ENCODE measurements around the gene SPOCD1. TPM values are rescaled to one million over a fixed set of nuclear protein-coding genes. Genes with fewer than 3 reads are reported as not detected.

Gene SPOCD1
- total RNA-seq, 1 experiment from 2014 or later = 0.54 TPM

DNA sequence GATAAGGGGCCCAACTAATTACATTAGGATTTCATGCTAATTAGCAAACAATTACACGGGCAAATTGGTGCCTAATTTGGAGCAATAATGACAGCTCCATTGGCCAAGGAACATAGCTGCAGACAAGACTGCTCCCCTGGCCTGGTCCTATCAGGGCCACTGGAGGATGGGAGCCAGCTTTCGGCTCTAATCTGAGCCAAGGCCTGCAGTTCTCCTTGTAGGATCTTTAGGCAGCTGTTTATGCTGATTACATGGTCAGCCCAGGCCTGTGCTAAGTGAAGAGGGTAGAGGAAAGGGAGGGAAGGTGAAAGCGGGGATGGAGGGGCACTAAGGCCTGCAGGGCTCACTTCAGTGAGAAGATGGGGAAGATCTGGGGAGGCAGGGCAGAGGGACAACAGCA is 39.3 kb downstream of the SPOCD1 start:
- H3K27me3 ChIP-seq (ENCODE audit: control insufficient read depth, insufficient read depth, low read length) = peaks cover 2% of the 10 kb centered on the region; the same call in 1 of the 2 replicates
- in situ Hi-C loops (cut with HindIII; ENCODE audit: low pct_unique_long_range_greater_than_20kb, low sequenced_read_pairs) = no loop called here

DNA sequence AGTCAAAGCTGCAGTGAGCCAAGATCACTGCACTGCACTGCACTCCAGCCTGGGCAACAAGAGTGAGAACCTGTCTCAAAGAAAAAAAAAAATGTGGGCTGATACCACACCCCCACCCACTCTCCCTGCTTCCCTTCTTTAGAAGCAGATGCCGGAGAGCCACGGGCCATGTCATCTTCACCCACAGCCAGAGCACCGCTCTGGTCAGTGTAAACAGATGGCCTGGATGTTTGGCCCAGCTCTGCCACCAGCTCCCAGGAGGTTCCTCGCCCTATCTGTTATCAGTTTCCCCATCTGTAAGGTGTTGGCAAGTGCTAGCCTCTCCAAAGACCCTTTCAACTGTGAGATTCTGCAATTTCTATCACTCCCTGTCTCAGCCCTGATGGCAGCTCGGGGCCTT is 39.8 kb downstream of the SPOCD1 start:
- Histone ChIP-seq H3K4me1 (ENCODE audit: control insufficient read depth, insufficient read depth, low read length) (peaks cover 3% of the 10 kb centered on the region; the same call in 1 of the 2 replicates), H3K9me3 (ENCODE audit: control insufficient read depth, insufficient read depth, low read depth, low read length) (no peaks in the 10 kb centered on the region), H3K27me3 (ENCODE audit: control insufficient read depth, insufficient read depth, low read length) (peaks cover 2% of the 10 kb centered on the region; the same call in 1 of the 2 replicates), H3K4me3 (ENCODE audit: low read depth in 2 of 2, low read length in 2 of 2) (no peak overlapping the region), H3K27ac (ENCODE audit: low read length) (no peak overlapping the region), H3K36me3 (ENCODE audit: control insufficient read depth, insufficient read depth, low read length) (no peaks in the 10 kb centered on the region)
- intact Hi-C loops (cut with micrococcal nuclease; ENCODE audit: unreplicated experiment) (no loop called here), in situ Hi-C loops (cut with HindIII; ENCODE audit: low pct_unique_long_range_greater_than_20kb, low sequenced_read_pairs) (no loop called here)
- ChIA-PET CTCF (no interaction called here), POLR2A (no interaction called here)
- no peak for ATAC-seq
- TF ChIP-seq, protein P1, sequence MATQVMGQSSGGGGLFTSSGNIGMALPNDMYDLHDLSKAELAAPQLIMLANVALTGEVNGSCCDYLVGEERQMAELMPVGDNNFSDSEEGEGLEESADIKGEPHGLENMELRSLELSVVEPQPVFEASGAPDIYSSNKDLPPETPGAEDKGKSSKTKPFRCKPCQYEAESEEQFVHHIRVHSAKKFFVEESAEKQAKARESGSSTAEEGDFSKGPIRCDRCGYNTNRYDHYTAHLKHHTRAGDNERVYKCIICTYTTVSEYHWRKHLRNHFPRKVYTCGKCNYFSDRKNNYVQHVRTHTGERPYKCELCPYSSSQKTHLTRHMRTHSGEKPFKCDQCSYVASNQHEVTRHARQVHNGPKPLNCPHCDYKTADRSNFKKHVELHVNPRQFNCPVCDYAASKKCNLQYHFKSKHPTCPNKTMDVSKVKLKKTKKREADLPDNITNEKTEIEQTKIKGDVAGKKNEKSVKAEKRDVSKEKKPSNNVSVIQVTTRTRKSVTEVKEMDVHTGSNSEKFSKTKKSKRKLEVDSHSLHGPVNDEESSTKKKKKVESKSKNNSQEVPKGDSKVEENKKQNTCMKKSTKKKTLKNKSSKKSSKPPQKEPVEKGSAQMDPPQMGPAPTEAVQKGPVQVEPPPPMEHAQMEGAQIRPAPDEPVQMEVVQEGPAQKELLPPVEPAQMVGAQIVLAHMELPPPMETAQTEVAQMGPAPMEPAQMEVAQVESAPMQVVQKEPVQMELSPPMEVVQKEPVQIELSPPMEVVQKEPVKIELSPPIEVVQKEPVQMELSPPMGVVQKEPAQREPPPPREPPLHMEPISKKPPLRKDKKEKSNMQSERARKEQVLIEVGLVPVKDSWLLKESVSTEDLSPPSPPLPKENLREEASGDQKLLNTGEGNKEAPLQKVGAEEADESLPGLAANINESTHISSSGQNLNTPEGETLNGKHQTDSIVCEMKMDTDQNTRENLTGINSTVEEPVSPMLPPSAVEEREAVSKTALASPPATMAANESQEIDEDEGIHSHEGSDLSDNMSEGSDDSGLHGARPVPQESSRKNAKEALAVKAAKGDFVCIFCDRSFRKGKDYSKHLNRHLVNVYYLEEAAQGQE (IDR thresholded peaks at IDR 0.05; ENCODE audit: insufficient read depth in 1 of 2, low read depth in 2 of 2, low read length in 1 of 2) = no peak
- TF ChIP-seq, protein P2, sequence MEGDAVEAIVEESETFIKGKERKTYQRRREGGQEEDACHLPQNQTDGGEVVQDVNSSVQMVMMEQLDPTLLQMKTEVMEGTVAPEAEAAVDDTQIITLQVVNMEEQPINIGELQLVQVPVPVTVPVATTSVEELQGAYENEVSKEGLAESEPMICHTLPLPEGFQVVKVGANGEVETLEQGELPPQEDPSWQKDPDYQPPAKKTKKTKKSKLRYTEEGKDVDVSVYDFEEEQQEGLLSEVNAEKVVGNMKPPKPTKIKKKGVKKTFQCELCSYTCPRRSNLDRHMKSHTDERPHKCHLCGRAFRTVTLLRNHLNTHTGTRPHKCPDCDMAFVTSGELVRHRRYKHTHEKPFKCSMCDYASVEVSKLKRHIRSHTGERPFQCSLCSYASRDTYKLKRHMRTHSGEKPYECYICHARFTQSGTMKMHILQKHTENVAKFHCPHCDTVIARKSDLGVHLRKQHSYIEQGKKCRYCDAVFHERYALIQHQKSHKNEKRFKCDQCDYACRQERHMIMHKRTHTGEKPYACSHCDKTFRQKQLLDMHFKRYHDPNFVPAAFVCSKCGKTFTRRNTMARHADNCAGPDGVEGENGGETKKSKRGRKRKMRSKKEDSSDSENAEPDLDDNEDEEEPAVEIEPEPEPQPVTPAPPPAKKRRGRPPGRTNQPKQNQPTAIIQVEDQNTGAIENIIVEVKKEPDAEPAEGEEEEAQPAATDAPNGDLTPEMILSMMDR (IDR thresholded peaks at IDR 0.05) = no peak
- TF ChIP-seq TCF7L2 (IDR thresholded peaks at IDR 0.05; ENCODE audit: low read depth, low read length) = no peak
- no peak for TF ChIP-seq SIN3A (IDR thresholded peaks at IDR 0.05; ENCODE audit: borderline replicate concordance, insufficient read depth, low read depth, low read length)
- no peak for TF ChIP-seq POLR2AphosphoS5 (IDR thresholded peaks at IDR 0.05; ENCODE audit: low read depth, low read length)
- DNase-seq (ENCODE audit: low read depth, low spot score) = no peak
- no TSS peak for BruUV-seq (replicated peaks)

More for the DNA sequence above, 39.3 kb downstream of the SPOCD1 start:
- Histone ChIP-seq H3K9me3 (ENCODE audit: control insufficient read depth, insufficient read depth, low read depth, low read length) (no peaks in the 10 kb centered on the region), H3K4me1 (ENCODE audit: control insufficient read depth, insufficient read depth, low read length) (peaks cover 3% of the 10 kb centered on the region; the same call in 1 of the 2 replicates), H3K36me3 (ENCODE audit: control insufficient read depth, insufficient read depth, low read length) (no peaks in the 10 kb centered on the region), H3K27ac (ENCODE audit: low read length) (no peak overlapping the region), H3K4me3 (ENCODE audit: low read depth in 2 of 2, low read length in 2 of 2) (no peak overlapping the region)
- TF ChIP-seq, protein P2 (IDR thresholded peaks at IDR 0.05) = no peak
- TF ChIP-seq TCF7L2 (IDR thresholded peaks at IDR 0.05; ENCODE audit: low read depth, low read length) (no peak), POLR2AphosphoS5 (IDR thresholded peaks at IDR 0.05; ENCODE audit: low read depth, low read length) (no peak), SIN3A (IDR thresholded peaks at IDR 0.05; ENCODE audit: borderline replicate concordance, insufficient read depth, low read depth, low read length) (no peak)
- TF ChIP-seq, protein P1 (IDR thresholded peaks at IDR 0.05; ENCODE audit: insufficient read depth in 1 of 2, low read depth in 2 of 2, low read length in 1 of 2) = no peak
- ATAC-seq (no peak), DNase-seq (ENCODE audit: low read depth, low spot score) (no peak)
- ChIA-PET POLR2A (no interaction called here), CTCF (no interaction called here)
- BruUV-seq (replicated peaks) = no TSS peak
- intact Hi-C loops (cut with micrococcal nuclease; ENCODE audit: unreplicated experiment) = no loop called here

Measured in Panc1 (cell line).